Activated CD4-positive, alpha-beta T cell treated with anti-CD3 and anti-CD28 coated beads, Interleukin-2, amount 50 U/mL, for 24 hours (primary cell): ENCODE data around the gene EPHB4.
"Not testable (repeated sequence)": the region's sequence is repeated elsewhere in the genome, so short reads cannot be mapped to it uniquely, and the experiment has no call there.

Experiments
- DNase-seq, 2 donors: peaks; one replicate each; pipeline ENCODE4 v3.0.0-alpha.2; 2020; ENCODE audit warnings: low read depth in 1 of 2, low spot score in 1 of 2

EPHB4 gene

GRCh38 chr7:100791881-100792666 is 35.2 kb downstream of the EPHB4 start:
- DNase-seq: no peak

- no peak for DNase-seq
Measured at GRCh38 chr7:100789055-100789454, 38.3 kb downstream of the EPHB4 start.

- DNase-seq: no peak
Measured at GRCh38 chr7:100786323-100786722, 41.0 kb downstream of the EPHB4 start.

DNA sequence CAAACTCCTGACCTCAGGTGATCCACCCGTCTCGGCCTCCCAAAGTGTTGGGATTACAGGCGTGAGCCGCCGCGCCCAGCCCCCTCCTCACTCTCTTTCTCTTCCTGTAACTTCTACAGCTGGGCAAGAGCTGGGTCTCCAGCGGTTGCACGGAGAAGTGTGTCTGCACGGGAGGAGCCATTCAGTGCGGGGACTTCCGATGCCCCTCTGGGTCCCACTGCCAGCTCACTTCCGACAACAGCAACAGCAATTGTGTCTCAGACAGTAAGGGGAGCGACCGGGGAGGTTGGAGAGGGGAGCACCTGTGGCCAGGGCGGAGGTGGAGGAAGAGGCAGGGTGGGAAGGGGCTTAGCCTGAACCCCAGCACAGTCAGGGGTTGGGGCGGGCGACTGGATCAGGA is 41.4 kb downstream of the EPHB4 start:
- DNase-seq: no peak

- DNase-seq: no peak
Measured at GRCh38 chr7:100783804-100784203, 43.5 kb downstream of the EPHB4 start.

- no peak for DNase-seq
Measured at GRCh38 chr7:100781255-100781654, 46.1 kb downstream of the EPHB4 start.

- DNase-seq: no peak
Measured at GRCh38 chr7:100779359-100779758, 48.0 kb downstream of the EPHB4 start.

- no peak for DNase-seq
Measured at GRCh38 chr7:100778061-100778621, 49.2 kb downstream of the EPHB4 start.

- no peak for DNase-seq
Measured at GRCh38 chr7:100773491-100773890, 53.8 kb downstream of the EPHB4 start.

- DNase-seq: no peak
Measured at GRCh38 chr7:100768784-100769183, 58.5 kb downstream of the EPHB4 start.

GRCh38 chr7:100765250-100765649 is 62.1 kb downstream of the EPHB4 start:
- DNase-seq: no peak

DNA sequence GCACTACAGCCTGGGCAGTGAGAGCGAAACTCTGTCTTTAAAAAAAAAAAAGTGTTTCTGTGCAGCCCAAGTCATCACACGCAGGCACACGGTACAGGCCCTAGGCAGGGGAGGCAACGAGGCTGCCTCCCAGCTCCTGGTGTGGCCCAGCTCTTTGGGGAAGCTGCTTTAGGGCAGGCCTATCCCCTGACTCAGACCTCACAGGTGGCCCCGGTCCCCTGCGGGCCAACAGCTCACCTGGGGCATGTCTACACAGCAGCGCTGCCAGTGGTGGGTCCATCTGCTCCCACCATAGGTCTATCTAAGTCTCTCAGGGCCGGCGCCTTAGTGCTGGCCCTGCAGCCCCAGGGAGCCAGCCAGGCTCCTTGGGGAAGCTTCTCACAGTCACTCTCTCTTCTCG is 62.5 kb downstream of the EPHB4 start:
- DNase-seq: no peak

GRCh38 chr7:100763556-100764140 is 63.7 kb downstream of the EPHB4 start:
- DNase-seq: no peak

- DNase-seq: not testable (repeated sequence)
Measured at GRCh38 chr7:100762841-100763240, 64.5 kb downstream of the EPHB4 start.

- DNase-seq: no peak
Measured at GRCh38 chr7:100759357-100760171, 67.8 kb downstream of the EPHB4 start.

DNA sequence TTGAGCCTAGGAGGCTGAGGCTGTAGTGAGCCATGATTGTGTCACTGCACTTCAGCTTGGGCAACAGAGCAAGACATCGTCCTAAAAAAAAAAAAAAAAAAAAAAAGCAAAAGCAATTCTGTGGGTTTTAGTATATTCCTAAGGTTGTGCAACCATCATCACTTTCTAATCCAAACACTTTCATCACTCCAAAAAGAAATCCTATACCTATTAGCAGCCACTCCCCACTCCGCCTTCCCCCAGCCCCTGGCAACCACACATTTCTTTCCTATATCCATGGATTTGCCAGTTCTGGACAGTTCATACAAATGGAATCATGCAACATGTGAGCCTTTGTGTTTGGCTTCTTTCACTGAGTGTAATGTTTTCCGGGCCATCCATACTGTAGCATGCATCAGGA is 73.6 kb downstream of the EPHB4 start:
- DNase-seq: no peak

- no peak for DNase-seq
Measured at GRCh38 chr7:100752994-100753393, 74.3 kb downstream of the EPHB4 start.
